ENCODE results near the gene C3orf52.

The C3orf52 gene

DNA sequence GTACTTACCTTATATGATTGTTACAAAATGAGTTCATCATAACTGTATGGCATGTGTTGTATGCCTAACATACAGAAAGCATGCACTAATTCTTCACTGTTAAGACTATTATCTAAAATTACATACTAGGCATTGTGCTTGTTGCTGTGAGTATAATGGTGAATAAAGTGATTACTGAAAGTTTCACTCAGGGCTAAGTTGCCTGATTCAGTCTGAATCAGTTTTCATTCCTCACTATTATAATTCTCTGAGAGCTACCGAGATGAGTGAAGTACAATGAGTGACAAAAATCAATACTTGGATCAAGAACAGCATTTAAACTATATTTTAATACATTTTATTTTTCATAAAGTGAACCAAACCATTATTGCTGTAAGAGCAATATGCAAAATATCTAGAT lies 54.4 kb downstream of the C3orf52 start:
- H3K9me3 Mint-ChIP-seq = no peaks in the 10 kb centered on the region
- H3K36me3 Mint-ChIP-seq (ENCODE audit: insufficient read depth) = no peaks in the 10 kb centered on the region
- DNase-seq (no peak), ATAC-seq (replicated peaks) (no peak)
- H3K4me3 Mint-ChIP-seq = no peak overlapping the region
- H3K27ac Mint-ChIP-seq = no peak overlapping the region
- peaks cover 6 to 19% of the 10 kb centered on the region in 2 donors for H3K4me1 Mint-ChIP-seq (ENCODE audit: low read depth in 2 of 2)
- no peaks in the 10 kb centered on the region for H3K27me3 Mint-ChIP-seq

DNA sequence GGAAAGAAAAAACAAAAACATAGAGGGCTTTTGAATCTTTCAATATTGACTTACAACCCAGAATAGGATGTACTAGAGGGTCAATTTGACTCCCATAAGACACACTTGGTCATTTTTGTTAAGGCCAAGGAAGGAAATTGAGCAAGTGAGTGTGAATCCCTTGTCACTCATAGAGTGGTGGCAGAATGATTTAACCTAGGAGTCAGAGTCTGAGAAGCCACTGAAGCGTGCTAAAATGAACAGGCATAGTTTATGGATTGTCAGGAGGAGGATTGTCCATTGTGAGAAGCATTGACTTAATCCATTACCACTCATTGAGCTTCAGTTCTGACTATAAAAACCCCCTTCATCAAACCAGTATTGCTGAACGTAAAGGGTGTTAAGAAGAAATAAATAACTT lies 55.1 kb downstream of the C3orf52 start:
- Mint-ChIP-seq H3K4me3 (no peak overlapping the region), H3K27me3 (no peaks in the 10 kb centered on the region)

DNA sequence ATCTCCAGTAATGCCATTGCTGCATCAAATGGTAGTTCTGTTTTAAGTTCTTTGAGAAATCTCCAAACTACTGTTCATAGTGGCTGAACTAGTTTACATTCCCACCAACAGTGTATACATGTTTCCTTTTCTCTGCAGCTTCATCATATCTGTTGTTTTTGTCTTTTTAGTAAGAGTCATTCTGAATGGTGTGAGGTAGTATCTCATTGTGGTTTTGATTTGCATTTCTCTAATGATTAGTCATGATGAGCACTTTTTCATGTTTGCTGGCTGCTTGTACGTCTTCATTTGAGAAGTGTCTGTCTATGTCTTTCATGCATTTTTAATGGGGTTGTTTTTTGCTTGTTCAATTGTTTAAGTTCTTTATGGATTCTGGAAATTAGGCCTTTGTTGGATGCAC lies 57.1 kb downstream of the C3orf52 start:
- peaks cover 6 to 8% of the 10 kb centered on the region in 2 donors for H3K4me1 Mint-ChIP-seq (ENCODE audit: low read depth in 2 of 2)
- peaks cover 8 to 9% of the 10 kb centered on the region in 2 donors for H3K9me3 Mint-ChIP-seq
- peak overlapping the region; percentile 59 to 70 for H3K4me3 Mint-ChIP-seq
- peak; percentile 69 for ATAC-seq (replicated peaks)
- H3K36me3 Mint-ChIP-seq (ENCODE audit: insufficient read depth) = no peaks in the 10 kb centered on the region
- no peak for DNase-seq
- H3K27me3 Mint-ChIP-seq = no peaks in the 10 kb centered on the region
- peak overlapping the region; percentile 24 to 88 for H3K27ac Mint-ChIP-seq

More for the DNA sequence above, 55.1 kb downstream of the C3orf52 start:
- DNase-seq (no peak), ATAC-seq (replicated peaks) (no peak)
- no peaks in the 10 kb centered on the region for H3K36me3 Mint-ChIP-seq (ENCODE audit: insufficient read depth)
- peaks cover 6 to 19% of the 10 kb centered on the region in 2 donors for H3K4me1 Mint-ChIP-seq (ENCODE audit: low read depth in 2 of 2)
- peaks cover 0 to 2% of the 10 kb centered on the region in 2 donors for H3K9me3 Mint-ChIP-seq
- H3K27ac Mint-ChIP-seq = no peak overlapping the region

DNA sequence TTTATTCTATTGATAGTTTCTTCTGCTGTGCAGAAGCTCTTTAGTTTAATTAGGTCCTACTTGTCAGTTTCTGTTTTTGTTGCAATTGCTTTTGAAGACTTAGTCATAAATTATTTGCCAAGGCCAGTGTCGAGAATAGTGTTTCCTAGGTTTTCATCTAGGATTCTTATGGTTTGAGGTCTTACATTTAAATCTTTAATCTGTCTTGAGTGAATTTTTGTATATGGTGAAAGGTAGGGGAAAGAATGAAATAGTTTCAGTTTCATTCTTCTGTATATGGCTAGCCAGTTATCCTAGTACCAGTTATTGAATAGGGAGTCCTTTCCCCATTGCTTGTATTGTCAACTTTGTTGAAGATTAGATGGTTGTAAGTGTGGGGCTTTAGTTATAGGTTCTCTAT lies 57.5 kb downstream of the C3orf52 start:
- DNase-seq (no peak), ATAC-seq (replicated peaks) (peak; percentile 45)
- Mint-ChIP-seq H3K4me3 (peak overlapping the region; percentile 59 to 70), H3K27me3 (no peaks in the 10 kb centered on the region), H3K27ac (peak overlapping the region; percentile 24 to 88), H3K4me1 (ENCODE audit: low read depth in 2 of 2) (peaks cover 6 to 8% of the 10 kb centered on the region in 2 donors), H3K9me3 (peaks cover 8 to 9% of the 10 kb centered on the region in 2 donors), H3K36me3 (ENCODE audit: insufficient read depth) (no peaks in the 10 kb centered on the region)

DNA sequence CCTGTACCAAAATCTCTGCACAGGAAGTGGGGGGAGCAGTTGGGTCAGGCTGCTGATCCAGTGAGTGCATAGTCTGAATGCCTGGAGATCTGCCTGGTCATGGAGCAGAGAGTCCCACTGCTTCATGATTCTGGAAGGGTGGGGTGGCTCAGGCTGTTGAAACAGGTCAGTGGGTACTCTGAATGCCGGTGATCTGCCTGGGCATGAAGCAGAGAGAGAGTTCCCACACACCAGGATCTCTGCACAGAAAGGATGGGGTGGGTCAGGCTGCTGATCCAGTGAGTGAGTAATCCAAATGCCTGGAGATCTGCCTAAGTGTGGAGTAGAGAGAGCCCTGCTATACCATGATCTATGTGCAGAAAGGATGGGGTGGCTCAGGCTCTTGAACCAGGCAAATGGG lies 62.9 kb downstream of the C3orf52 start:
- DNase-seq (no peak), ATAC-seq (replicated peaks) (no peak)
- Mint-ChIP-seq H3K36me3 (ENCODE audit: insufficient read depth) (no peaks in the 10 kb centered on the region), H3K27me3 (peaks cover 0 to 7% of the 10 kb centered on the region in 2 donors), H3K4me3 (no peak overlapping the region), H3K27ac (no peak overlapping the region), H3K9me3 (peaks cover 8 to 17% of the 10 kb centered on the region in 2 donors), H3K4me1 (ENCODE audit: low read depth in 2 of 2) (no peaks in the 10 kb centered on the region)

DNA sequence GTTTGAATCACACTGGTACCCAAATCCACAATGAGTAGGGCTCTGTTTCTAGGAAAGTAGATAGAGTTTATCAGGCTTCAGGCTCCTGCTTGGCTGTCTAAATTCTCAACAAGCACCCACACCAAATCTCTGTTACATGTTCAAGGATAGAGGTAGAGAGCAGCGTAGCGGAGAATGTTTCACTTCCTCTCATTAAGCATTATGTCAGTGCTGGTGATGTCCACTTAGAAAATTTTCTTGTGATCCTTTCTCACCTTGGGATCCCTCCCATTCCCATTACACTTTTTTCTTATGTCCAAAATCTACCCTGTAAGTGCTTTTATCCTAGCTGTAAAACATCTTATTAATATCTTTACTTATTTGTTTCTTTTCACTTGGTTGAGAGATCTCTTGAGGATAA lies 81.6 kb downstream of the C3orf52 start:
- Mint-ChIP-seq H3K4me1 (ENCODE audit: low read depth in 2 of 2) (no peaks in the 10 kb centered on the region), H3K4me3 (no peak overlapping the region), H3K36me3 (ENCODE audit: insufficient read depth) (no peaks in the 10 kb centered on the region), H3K9me3 (peaks cover 4 to 7% of the 10 kb centered on the region in 2 donors), H3K27me3 (peaks cover 0 to 6% of the 10 kb centered on the region in 2 donors), H3K27ac (no peak overlapping the region)
- ATAC-seq (replicated peaks) (no peak), DNase-seq (no peak)
